ENCODE results near the gene CLK3. TPM values are rescaled to one million over a fixed set of nuclear protein-coding genes. Genes with fewer than 3 reads are reported as not detected.
"Not testable (repeated sequence)": the region's sequence is repeated elsewhere in the genome, so short reads cannot be mapped to it uniquely, and the experiment has no call there.

The CLK3 gene
- total RNA-seq, 1 donor from 2014 or later = 24.0 TPM

DNA sequence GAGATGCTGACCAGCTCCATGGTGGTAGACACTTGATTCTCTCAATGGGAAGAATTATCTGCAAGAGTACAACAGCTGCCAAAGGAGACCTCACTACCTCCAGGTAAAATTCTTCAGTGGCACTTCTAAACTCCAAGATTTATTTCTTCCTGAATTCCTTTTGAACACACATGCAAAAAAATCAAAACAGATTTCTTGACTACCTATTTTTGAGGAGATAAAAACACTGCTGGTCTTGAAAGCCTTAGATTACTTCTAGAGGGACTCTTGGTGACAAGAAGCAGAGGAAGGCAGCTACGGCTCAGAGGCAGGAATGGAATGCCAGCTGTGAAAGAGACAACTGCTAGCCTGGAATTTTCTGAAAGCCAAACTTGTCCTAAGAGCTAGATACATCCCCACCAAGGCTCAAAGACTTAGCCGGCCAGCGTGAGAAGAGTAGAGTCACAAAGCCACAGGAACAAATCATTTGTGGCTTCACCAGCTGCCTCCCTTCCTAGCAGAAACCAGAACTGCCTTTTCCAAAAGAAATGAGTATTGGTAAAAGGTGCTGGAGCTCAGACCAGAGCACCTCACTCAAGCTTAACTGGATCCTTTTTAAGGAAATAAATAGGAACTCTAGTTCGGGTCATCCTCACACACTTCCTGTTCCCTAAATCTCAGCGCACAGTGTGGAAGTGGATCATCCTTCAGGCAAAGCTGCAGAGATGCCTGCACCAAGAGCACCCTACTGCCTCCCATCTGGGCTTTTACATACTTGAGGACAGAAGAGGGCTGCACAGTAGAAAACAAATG lies 32.6 kb downstream of the CLK3 start:
- Histone ChIP-seq H3K36me3 (ENCODE audit: control insufficient read depth in 3 of 3, insufficient read depth in 3 of 3, low read length in 3 of 3) (peaks cover 0 to 2% (median 0%) of the 10 kb centered on the region in 3 donors), H3K4me3 (ENCODE audit: low read length in 3 of 3) (no peak overlapping the region), H3K27ac (ENCODE audit: low read depth, low read length) (no peak overlapping the region), H3K27me3 (ENCODE audit: control insufficient read depth in 3 of 3, insufficient read depth in 3 of 3, low read length in 3 of 3) (no peaks in the 10 kb centered on the region), H3K4me1 (ENCODE audit: control insufficient read depth in 3 of 3, insufficient read depth in 3 of 3, low read length in 3 of 3) (peaks cover 22 to 36% (median 29%) of the 10 kb centered on the region in 3 donors), H3K9me3 (ENCODE audit: control insufficient read depth in 3 of 3, low read length in 3 of 3) (no peaks in the 10 kb centered on the region), H3K9ac (ENCODE audit: low read depth in 1 of 3, low read length in 3 of 3) (no peak overlapping the region)

- H3K9me3 ChIP-seq (ENCODE audit: control insufficient read depth in 3 of 3, low read length in 3 of 3) = no peaks in the 10 kb centered on the region
- H3K4me1 ChIP-seq (ENCODE audit: control insufficient read depth in 3 of 3, insufficient read depth in 3 of 3, low read length in 3 of 3) = peaks cover 34 to 46% (median 45%) of the 10 kb centered on the region in 3 donors
- no peak overlapping the region for H3K27ac ChIP-seq (ENCODE audit: low read depth, low read length)
- H3K4me3 ChIP-seq (ENCODE audit: low read length in 3 of 3) = no peak overlapping the region
- H3K27me3 ChIP-seq (ENCODE audit: control insufficient read depth in 3 of 3, insufficient read depth in 3 of 3, low read length in 3 of 3) = no peaks in the 10 kb centered on the region
- H3K36me3 ChIP-seq (ENCODE audit: control insufficient read depth in 3 of 3, insufficient read depth in 3 of 3, low read length in 3 of 3) = peaks cover 0 to 2% (median 0%) of the 10 kb centered on the region in 3 donors
- no peak overlapping the region for H3K9ac ChIP-seq (ENCODE audit: low read depth in 1 of 3, low read length in 3 of 3)
Measured at GRCh38 chr15:74651242-74651741, 35.7 kb downstream of the CLK3 start.

- H3K9me3 ChIP-seq (ENCODE audit: control insufficient read depth in 3 of 3, low read length in 3 of 3) = no peaks in the 10 kb centered on the region
- H3K27me3 ChIP-seq (ENCODE audit: control insufficient read depth in 3 of 3, insufficient read depth in 3 of 3, low read length in 3 of 3) = no peaks in the 10 kb centered on the region
- H3K9ac ChIP-seq (ENCODE audit: low read depth in 1 of 3, low read length in 3 of 3) = peak overlapping the region in 1 of 3 donors; percentile 40
- H3K4me3 ChIP-seq (ENCODE audit: low read length in 3 of 3) = no peak overlapping the region
- no peaks in the 10 kb centered on the region for H3K36me3 ChIP-seq (ENCODE audit: control insufficient read depth in 3 of 3, insufficient read depth in 3 of 3, low read length in 3 of 3)
- peaks cover 30 to 57% (median 54%) of the 10 kb centered on the region in 3 donors for H3K4me1 ChIP-seq (ENCODE audit: control insufficient read depth in 3 of 3, insufficient read depth in 3 of 3, low read length in 3 of 3)
- peak overlapping the region; percentile 49 for H3K27ac ChIP-seq (ENCODE audit: low read depth, low read length)
Measured at GRCh38 chr15:74653426-74654102, 37.9 kb downstream of the CLK3 start.

DNA sequence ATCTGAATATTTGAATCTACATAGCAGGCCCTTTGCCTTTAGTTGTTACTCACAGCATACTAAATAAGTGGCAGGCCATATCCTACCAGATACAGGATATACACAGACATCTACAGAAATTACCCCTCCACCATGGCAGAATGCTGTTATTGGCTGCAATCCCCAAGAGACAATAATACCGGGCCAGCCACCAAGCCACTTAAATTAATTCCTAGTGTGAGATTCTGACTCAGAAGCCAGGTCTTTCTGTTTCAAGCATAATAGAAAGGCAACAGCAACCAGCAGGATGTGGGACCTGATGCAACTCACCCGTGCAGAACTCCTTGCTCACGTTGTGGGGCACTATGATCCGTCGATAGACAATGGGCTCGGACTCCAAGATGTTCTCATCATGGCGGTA lies 39.8 kb downstream of the CLK3 start:
- Histone ChIP-seq H3K9ac (ENCODE audit: low read depth in 1 of 3, low read length in 3 of 3) (no peak overlapping the region), H3K4me3 (ENCODE audit: low read length in 3 of 3) (no peak overlapping the region), H3K27ac (ENCODE audit: low read depth, low read length) (peak overlapping the region; percentile 49), H3K36me3 (ENCODE audit: control insufficient read depth in 3 of 3, insufficient read depth in 3 of 3, low read length in 3 of 3) (no peaks in the 10 kb centered on the region), H3K4me1 (ENCODE audit: control insufficient read depth in 3 of 3, insufficient read depth in 3 of 3, low read length in 3 of 3) (peaks cover 26 to 52% (median 47%) of the 10 kb centered on the region in 3 donors), H3K27me3 (ENCODE audit: control insufficient read depth in 3 of 3, insufficient read depth in 3 of 3, low read length in 3 of 3) (no peaks in the 10 kb centered on the region), H3K9me3 (ENCODE audit: control insufficient read depth in 3 of 3, low read length in 3 of 3) (no peaks in the 10 kb centered on the region)

GRCh38 chr15:74656935-74657535 lies 41.4 kb downstream of the CLK3 start:
- Histone ChIP-seq H3K4me1 (ENCODE audit: control insufficient read depth in 3 of 3, insufficient read depth in 3 of 3, low read length in 3 of 3) (peaks cover 20 to 40% (median 34%) of the 10 kb centered on the region in 3 donors), H3K9me3 (ENCODE audit: control insufficient read depth in 3 of 3, low read length in 3 of 3) (no peaks in the 10 kb centered on the region), H3K27ac (ENCODE audit: low read depth, low read length) (no peak overlapping the region), H3K4me3 (ENCODE audit: low read length in 3 of 3) (no peak overlapping the region), H3K9ac (ENCODE audit: low read depth in 1 of 3, low read length in 3 of 3) (peak overlapping the region in 1 of 3 donors; percentile 44), H3K36me3 (ENCODE audit: control insufficient read depth in 3 of 3, insufficient read depth in 3 of 3, low read length in 3 of 3) (no peaks in the 10 kb centered on the region), H3K27me3 (ENCODE audit: control insufficient read depth in 3 of 3, insufficient read depth in 3 of 3, low read length in 3 of 3) (no peaks in the 10 kb centered on the region)

- no peak overlapping the region for H3K9ac ChIP-seq (ENCODE audit: low read depth in 1 of 3, low read length in 3 of 3)
- H3K4me1 ChIP-seq (ENCODE audit: control insufficient read depth in 3 of 3, insufficient read depth in 3 of 3, low read length in 3 of 3) = peaks cover 20 to 40% (median 37%) of the 10 kb centered on the region in 3 donors
- no peaks in the 10 kb centered on the region for H3K27me3 ChIP-seq (ENCODE audit: control insufficient read depth in 3 of 3, insufficient read depth in 3 of 3, low read length in 3 of 3)
Measured at GRCh38 chr15:74657846-74658245, 42.2 kb downstream of the CLK3 start.

DNA sequence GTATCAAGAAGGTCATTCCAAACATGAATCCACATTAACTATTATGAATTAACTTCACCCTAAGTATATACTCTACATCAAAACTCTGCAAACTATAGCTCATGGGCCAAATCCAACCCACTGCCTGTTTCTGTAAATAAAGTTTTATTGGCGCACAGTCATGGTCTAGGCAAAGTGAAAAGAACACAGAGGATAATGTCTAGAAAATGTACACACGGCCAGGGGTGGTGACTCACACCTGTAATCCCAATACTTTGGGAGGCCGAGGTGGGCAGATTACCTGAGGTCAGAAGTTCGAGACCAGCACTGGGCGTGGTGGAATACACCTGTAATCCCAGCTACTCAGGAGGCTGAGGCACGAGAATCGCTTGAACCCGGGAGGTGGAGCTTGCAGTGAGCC lies 45.6 kb downstream of the CLK3 start:
- H3K9me3 ChIP-seq (ENCODE audit: control insufficient read depth in 3 of 3, low read length in 3 of 3); H3K4me3 ChIP-seq (ENCODE audit: low read length in 3 of 3); H3K27ac ChIP-seq (ENCODE audit: low read depth, low read length); H3K36me3 ChIP-seq (ENCODE audit: control insufficient read depth in 3 of 3, insufficient read depth in 3 of 3, low read length in 3 of 3); H3K9ac ChIP-seq (ENCODE audit: low read depth in 1 of 3, low read length in 3 of 3); H3K27me3 ChIP-seq (ENCODE audit: control insufficient read depth in 3 of 3, insufficient read depth in 3 of 3, low read length in 3 of 3): not testable (repeated sequence)
- H3K4me1 ChIP-seq (ENCODE audit: control insufficient read depth in 3 of 3, insufficient read depth in 3 of 3, low read length in 3 of 3) = peaks cover 12 to 27% (median 23%) of the 10 kb centered on the region in 3 donors

More at GRCh38 chr15:74657846-74658245, 42.2 kb downstream of the CLK3 start:
- Histone ChIP-seq H3K27ac (ENCODE audit: low read depth, low read length) (no peak overlapping the region), H3K4me3 (ENCODE audit: low read length in 3 of 3) (no peak overlapping the region), H3K36me3 (ENCODE audit: control insufficient read depth in 3 of 3, insufficient read depth in 3 of 3, low read length in 3 of 3) (no peaks in the 10 kb centered on the region), H3K9me3 (ENCODE audit: control insufficient read depth in 3 of 3, low read length in 3 of 3) (no peaks in the 10 kb centered on the region)

- no peak overlapping the region for H3K9ac ChIP-seq (ENCODE audit: low read depth in 1 of 3, low read length in 3 of 3)
- H3K9me3 ChIP-seq (ENCODE audit: control insufficient read depth in 3 of 3, low read length in 3 of 3) = no peaks in the 10 kb centered on the region
- H3K27ac ChIP-seq (ENCODE audit: low read depth, low read length) = no peak overlapping the region
- peaks cover 12 to 18% (median 15%) of the 10 kb centered on the region in 3 donors for H3K4me1 ChIP-seq (ENCODE audit: control insufficient read depth in 3 of 3, insufficient read depth in 3 of 3, low read length in 3 of 3)
- no peaks in the 10 kb centered on the region for H3K27me3 ChIP-seq (ENCODE audit: control insufficient read depth in 3 of 3, insufficient read depth in 3 of 3, low read length in 3 of 3)
- no peak overlapping the region for H3K4me3 ChIP-seq (ENCODE audit: low read length in 3 of 3)
- no peaks in the 10 kb centered on the region for H3K36me3 ChIP-seq (ENCODE audit: control insufficient read depth in 3 of 3, insufficient read depth in 3 of 3, low read length in 3 of 3)
Measured at GRCh38 chr15:74662064-74662860, 46.6 kb downstream of the CLK3 start.

DNA sequence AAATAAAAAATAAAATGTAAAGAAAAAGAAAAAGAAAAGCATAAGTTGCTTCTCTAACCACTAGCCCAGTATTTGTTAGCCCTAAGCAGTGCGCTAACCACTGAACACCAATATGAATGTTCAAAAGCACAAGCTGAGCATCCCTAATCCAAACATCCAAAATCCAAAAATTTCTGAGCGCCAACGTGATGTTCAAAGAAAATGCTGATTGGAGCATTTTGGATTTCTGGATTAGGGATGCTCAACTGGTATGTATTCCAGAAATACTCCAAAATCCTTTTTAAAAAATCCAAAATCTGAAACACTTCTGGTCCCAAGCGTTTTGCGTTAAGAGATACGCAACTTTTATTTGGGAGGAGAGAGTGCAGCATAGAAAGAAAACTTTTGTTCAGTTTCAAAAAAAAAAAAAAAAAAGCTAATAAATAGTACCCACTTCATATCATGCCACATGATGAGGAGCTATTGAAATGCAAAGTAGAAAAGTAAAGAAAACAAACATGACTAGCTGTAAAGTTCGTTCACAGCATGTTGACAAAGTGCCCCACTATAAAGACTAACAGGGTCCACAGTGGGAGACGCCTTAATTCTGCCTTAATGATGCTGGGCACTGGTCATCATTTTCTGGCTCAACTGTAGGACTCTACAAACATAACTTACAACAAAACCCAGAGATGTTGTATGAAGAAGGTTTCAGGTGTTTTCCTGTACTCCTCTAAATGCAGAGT lies 47.8 kb downstream of the CLK3 start:
- H3K27me3 ChIP-seq (ENCODE audit: control insufficient read depth in 3 of 3, insufficient read depth in 3 of 3, low read length in 3 of 3) = no peaks in the 10 kb centered on the region
- H3K9me3 ChIP-seq (ENCODE audit: control insufficient read depth in 3 of 3, low read length in 3 of 3) = no peaks in the 10 kb centered on the region
- H3K27ac ChIP-seq (ENCODE audit: low read depth, low read length) = no peak overlapping the region
- peaks cover 0 to 4% (median 0%) of the 10 kb centered on the region in 3 donors for H3K36me3 ChIP-seq (ENCODE audit: control insufficient read depth in 3 of 3, insufficient read depth in 3 of 3, low read length in 3 of 3)
- peaks cover 12 to 14% (median 12%) of the 10 kb centered on the region in 3 donors for H3K4me1 ChIP-seq (ENCODE audit: control insufficient read depth in 3 of 3, insufficient read depth in 3 of 3, low read length in 3 of 3)
- no peak overlapping the region for H3K9ac ChIP-seq (ENCODE audit: low read depth in 1 of 3, low read length in 3 of 3)
- no peak overlapping the region for H3K4me3 ChIP-seq (ENCODE audit: low read length in 3 of 3)
